Suppressor macrophage (primary cell): ENCODE data around the gene PNPLA6.
A peak's percentile ranks its signal among the peaks of the same experiment; 100 is the strongest.

Experiments
- DNase-seq, 4 experiments: peaks; one replicate each; pipeline ENCODE4 v3.0.0-alpha.2; 2020 to 2022

PNPLA6 gene

GRCh38 chr19:7602935-7603497, 67.5 kb downstream of the PNPLA6 start:
- DNase-seq, result no peak

DNA sequence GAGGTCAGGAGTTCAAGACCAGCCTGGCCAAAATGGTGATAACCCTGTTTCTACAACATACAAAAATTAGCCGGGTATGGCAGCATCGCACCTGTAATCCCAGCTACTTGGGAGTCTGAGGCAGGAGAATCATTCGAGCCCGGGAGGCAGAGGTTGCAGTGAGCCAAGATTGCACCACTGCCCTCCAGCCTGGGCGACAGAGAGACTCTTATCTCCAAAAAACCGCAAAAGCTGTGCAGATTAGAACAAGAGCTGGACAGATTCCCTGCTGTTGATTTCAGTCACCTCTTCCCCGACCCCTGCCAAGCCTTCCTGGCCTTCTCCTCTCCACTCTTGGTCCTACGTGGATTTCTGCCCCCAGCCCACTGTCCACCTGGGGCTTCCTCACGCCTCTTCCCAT, 68.4 kb downstream of the PNPLA6 start:
- no peak for DNase-seq

DNA sequence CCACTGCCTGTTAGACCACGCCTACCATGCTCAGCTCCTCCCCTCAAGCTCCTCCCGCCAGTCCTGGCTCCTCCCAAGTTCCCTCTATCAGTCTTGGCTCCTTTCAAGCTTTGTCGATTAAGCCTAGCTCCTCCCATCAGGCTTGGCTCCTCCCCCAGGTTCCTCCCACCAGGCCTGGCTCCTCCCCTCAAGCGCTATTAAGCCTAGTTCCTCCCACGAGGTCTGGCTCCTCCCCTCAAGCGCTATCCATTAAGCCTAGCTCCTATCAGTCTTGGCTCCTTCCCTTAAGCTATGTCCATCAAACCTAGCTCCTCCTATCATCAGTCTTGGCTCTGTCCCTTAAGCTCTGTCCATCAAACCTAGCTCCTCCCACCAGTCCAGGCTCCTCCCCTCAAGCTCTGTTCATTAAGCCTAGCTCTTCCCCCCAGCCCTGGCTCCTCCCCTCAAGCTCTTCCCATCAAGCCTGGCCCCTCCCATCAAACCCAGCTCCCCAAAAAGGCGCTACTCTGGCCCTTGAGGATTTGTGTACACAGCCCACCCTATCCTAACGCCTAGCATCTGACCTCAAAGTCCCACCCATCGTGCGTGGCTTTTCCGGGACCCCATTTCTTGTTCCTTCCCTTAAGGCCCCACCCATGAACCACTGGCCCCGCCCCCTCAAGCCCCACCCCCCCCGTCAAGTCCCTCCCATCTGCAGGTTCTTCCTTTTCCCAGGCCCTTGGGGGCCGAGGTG, 70.1 kb downstream of the PNPLA6 start:
- DNase-seq, result peak; percentile 16 to 30 (median 26)

DNA sequence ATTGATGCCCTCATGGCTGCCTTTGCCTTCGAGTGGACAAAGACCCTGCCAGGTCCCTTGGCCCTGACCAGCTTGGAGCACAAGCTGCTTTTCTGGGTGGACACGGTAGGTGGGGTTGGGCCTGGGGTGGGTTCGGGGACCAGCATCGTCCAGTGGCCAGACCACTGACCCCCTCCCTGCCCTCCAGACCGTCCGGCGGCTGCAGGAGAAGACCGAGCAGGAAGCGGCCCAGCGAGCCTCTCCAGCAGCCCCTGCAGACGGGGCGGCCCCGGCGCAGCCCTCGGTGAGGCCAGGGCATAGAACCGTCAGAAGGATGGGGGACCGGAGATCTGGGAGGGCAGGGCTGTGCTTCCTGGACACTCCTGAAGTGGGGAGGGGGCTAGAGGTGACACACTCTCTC, 70.8 kb downstream of the PNPLA6 start:
- DNase-seq, result no peak

DNA sequence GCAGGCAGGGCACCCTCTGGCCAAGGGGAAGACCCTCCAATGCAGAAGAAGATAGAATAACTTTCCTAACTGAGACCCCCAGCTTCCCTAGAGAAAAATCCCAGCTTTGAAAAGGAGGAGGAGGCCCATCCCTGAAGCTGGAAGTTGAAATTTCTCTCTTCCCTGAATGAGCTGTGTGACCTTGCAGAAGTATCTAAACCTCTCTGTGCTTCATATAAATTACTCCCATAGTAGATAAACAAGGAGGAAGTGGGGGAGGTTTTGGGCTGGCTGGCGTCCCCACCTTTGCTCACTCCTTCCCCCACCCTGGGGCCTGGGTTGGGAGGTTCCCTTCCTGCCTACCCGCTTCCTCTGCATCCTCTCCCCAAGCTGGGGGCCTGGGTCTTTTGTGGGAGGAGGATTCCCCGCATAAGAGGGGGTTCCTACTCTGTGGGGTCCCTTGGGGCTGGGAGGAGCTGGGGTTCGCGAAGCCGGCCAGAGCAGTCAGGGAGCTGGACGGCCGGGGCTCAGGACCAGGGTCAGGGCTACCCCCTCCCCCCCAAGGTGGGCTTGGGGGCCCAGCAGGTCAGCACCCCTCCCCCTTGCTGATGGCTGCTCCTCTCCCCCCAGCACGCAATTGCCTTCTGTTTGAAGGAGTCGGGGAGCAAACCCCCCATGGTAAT, 71.8 kb downstream of the PNPLA6 start:
- no peak for DNase-seq

DNA sequence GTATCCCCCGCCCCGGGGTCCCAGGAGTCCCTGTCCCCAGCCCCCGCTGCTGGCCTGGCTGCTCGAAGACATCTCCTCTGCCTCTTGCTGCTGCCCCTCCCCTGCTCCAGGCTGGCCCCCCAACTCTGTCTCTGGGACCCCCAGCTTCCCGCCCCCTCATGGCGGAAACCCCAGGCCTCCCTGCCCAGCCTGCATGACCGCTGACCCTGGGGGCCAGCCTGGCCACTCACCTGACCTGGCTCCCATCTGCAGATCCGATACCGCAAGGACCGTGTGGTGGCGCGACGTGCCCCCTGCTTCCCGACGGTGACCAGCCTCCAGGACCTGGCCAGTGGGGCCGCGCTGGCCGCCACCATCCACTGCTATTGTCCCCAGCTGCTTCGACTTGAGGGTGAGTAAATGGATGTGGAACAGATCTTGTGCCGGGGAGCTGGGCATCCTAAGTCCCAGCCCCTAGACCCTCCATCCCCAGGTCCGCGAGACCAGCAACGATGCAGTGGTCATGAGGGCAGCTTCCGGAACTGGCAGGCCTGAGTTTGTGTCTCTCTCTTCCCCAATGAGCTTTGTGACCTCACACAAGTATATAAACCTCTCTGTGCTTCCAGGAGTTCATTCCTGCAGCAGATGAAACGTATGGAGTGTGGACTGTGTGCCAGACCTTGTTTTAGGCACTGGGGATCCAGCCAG, 72.5 kb downstream of the PNPLA6 start:
- DNase-seq, result no peak

- no peak for DNase-seq
These were observed 75.1 kb downstream of the PNPLA6 start for GRCh38 chr19:7610491-7611240.
